GM19438 (cell line): Measurements from ENCODE around the gene POLR3E.
"Not testable (repeated sequence)": the region's sequence is repeated elsewhere in the genome, so short reads cannot be mapped to it uniquely, and the experiment has no call there.

Source experiments
- ATAC-seq: cut with Tn5 transposase; IDR thresholded peaks from one replicate; pipeline ENCODE4 v1.9.1; 2021; ENCODE audit warnings: low read depth; ENCODE audit not compliant: unreplicated experiment

The POLR3E gene

GRCh38 chr16:22292320-22292719 lies 4.9 kb upstream of the POLR3E start:
- no peak for ATAC-seq

GRCh38 chr16:22293137-22294106 lies 3.8 kb upstream of the POLR3E start:
- no peak for ATAC-seq

- no peak for ATAC-seq
These were observed 740 bp upstream of the POLR3E start for GRCh38 chr16:22296225-22297113.

GRCh38 chr16:22297871-22298733 lies 893 bp downstream of the POLR3E start:
- no peak for ATAC-seq

- ATAC-seq: no peak
These were observed 1.8 kb downstream of the POLR3E start for GRCh38 chr16:22299036-22299435.

- ATAC-seq: no peak
These were observed 3.3 kb downstream of the POLR3E start for GRCh38 chr16:22300427-22301071.

GRCh38 chr16:22301423-22301822 lies 4.2 kb downstream of the POLR3E start:
- ATAC-seq: not testable (repeated sequence)

GRCh38 chr16:22302776-22303363 lies 5.7 kb downstream of the POLR3E start:
- no peak for ATAC-seq

GRCh38 chr16:22304411-22304810 lies 7.2 kb downstream of the POLR3E start:
- ATAC-seq: no peak

- no peak for ATAC-seq
These were observed 9.6 kb downstream of the POLR3E start for GRCh38 chr16:22306788-22307187.

GRCh38 chr16:22307838-22308237 lies 10.6 kb downstream of the POLR3E start:
- no peak for ATAC-seq

- no peak for ATAC-seq
These were observed 11.8 kb downstream of the POLR3E start for GRCh38 chr16:22308824-22309520.

GRCh38 chr16:22311520-22311919 lies 14.3 kb downstream of the POLR3E start:
- ATAC-seq: no peak

GRCh38 chr16:22312897-22313781 lies 15.9 kb downstream of the POLR3E start:
- ATAC-seq: no peak

GRCh38 chr16:22313876-22314470 lies 16.8 kb downstream of the POLR3E start:
- ATAC-seq: no peak

GRCh38 chr16:22314661-22315626 lies 17.7 kb downstream of the POLR3E start:
- no peak for ATAC-seq
